ENCODE data around the gene MBP. TPM values are rescaled to one million over a fixed set of nuclear protein-coding genes. Genes with fewer than 3 reads are reported as not detected.

The MBP gene
- total and polyA plus RNA-seq, 2 donors (not counting 1 experiment from before 2014, with no cell fraction given), result 2.3 to 3.6 TPM

- H3K36me3 ChIP-seq (ENCODE audit: control insufficient read depth, insufficient read depth, low read length), result peaks cover 3% of the 10 kb centered on the region
- TF ChIP-seq EZH2 (IDR thresholded peaks at IDR 0.05; ENCODE audit: low read length, missing control alignments) (no peak), CTCF (conservative IDR thresholded peaks at IDR 0.05 in 1 of 2, IDR thresholded peaks at IDR 0.05 in 1 of 2; ENCODE audit: low read depth in 1 of 2, low read length in 2 of 2) (no peak)
- H3K4me2 ChIP-seq (ENCODE audit: extremely low read depth, insufficient read depth, low read length), result no peak overlapping the region
- no peaks in the 10 kb centered on the region for H3K9me3 ChIP-seq (ENCODE audit: control insufficient read depth, insufficient read depth, low read depth, low read length)
- no peaks in the 10 kb centered on the region for H4K20me1 ChIP-seq (ENCODE audit: control insufficient read depth, extremely low read depth, insufficient read depth, low read length)
- no peaks in the 10 kb centered on the region for H3K4me1 ChIP-seq (ENCODE audit: control insufficient read depth, extremely low read depth, insufficient read depth, low read length)
- H3K27me3 ChIP-seq (ENCODE audit: control insufficient read depth, insufficient read depth, low read length), result no peaks in the 10 kb centered on the region
- H3K79me2 ChIP-seq (ENCODE audit: control insufficient read depth, insufficient read depth, low read length), result no peaks in the 10 kb centered on the region
- peak; percentile 36 to 48 for DNase-seq (ENCODE audit: low read depth in 2 of 2)
- H3K4me3 ChIP-seq (replicated peaks in 1 of 4; ENCODE audit: control extremely low read depth in 1 of 4, insufficient read depth in 1 of 4, low read depth in 3 of 4, low read length in 4 of 4), result no peak overlapping the region
- H2AFZ ChIP-seq (ENCODE audit: low read length), result no peak overlapping the region
- H3K27ac ChIP-seq (ENCODE audit: insufficient read depth, low read length), result no peak overlapping the region
- H3K9ac ChIP-seq (ENCODE audit: insufficient read depth, low read length), result no peak overlapping the region
Measured at GRCh38 chr18:76953583-76954233, 178.9 kb downstream of the MBP start.

- H3K27ac ChIP-seq (ENCODE audit: insufficient read depth, low read length), result no peak overlapping the region
- H3K4me1 ChIP-seq (ENCODE audit: control insufficient read depth, extremely low read depth, insufficient read depth, low read length), result no peaks in the 10 kb centered on the region
- no peaks in the 10 kb centered on the region for H3K79me2 ChIP-seq (ENCODE audit: control insufficient read depth, insufficient read depth, low read length)
- H3K9ac ChIP-seq (ENCODE audit: insufficient read depth, low read length), result no peak overlapping the region
- no peak overlapping the region for H3K4me3 ChIP-seq (replicated peaks in 1 of 4; ENCODE audit: control extremely low read depth in 1 of 4, insufficient read depth in 1 of 4, low read depth in 3 of 4, low read length in 4 of 4)
- no peaks in the 10 kb centered on the region for H4K20me1 ChIP-seq (ENCODE audit: control insufficient read depth, extremely low read depth, insufficient read depth, low read length)
- no peak overlapping the region for H3K4me2 ChIP-seq (ENCODE audit: extremely low read depth, insufficient read depth, low read length)
- H3K9me3 ChIP-seq (ENCODE audit: control insufficient read depth, insufficient read depth, low read depth, low read length), result no peaks in the 10 kb centered on the region
- DNase-seq (ENCODE audit: low read depth in 2 of 2), result no peak
- no peaks in the 10 kb centered on the region for H3K27me3 ChIP-seq (ENCODE audit: control insufficient read depth, insufficient read depth, low read length)
- TF ChIP-seq EZH2 (IDR thresholded peaks at IDR 0.05; ENCODE audit: low read length, missing control alignments) (no peak), CTCF (conservative IDR thresholded peaks at IDR 0.05 in 1 of 2, IDR thresholded peaks at IDR 0.05 in 1 of 2; ENCODE audit: low read depth in 1 of 2, low read length in 2 of 2) (no peak)
- no peak overlapping the region for H2AFZ ChIP-seq (ENCODE audit: low read length)
- H3K36me3 ChIP-seq (ENCODE audit: control insufficient read depth, insufficient read depth, low read length), result peaks cover 3% of the 10 kb centered on the region
Measured at GRCh38 chr18:76953156-76953555, 179.4 kb downstream of the MBP start.

- H3K79me2 ChIP-seq (ENCODE audit: control insufficient read depth, insufficient read depth, low read length), result no peaks in the 10 kb centered on the region
- H4K20me1 ChIP-seq (ENCODE audit: control insufficient read depth, extremely low read depth, insufficient read depth, low read length), result no peaks in the 10 kb centered on the region
- no peaks in the 10 kb centered on the region for H3K4me1 ChIP-seq (ENCODE audit: control insufficient read depth, extremely low read depth, insufficient read depth, low read length)
- H3K9me3 ChIP-seq (ENCODE audit: control insufficient read depth, insufficient read depth, low read depth, low read length), result no peaks in the 10 kb centered on the region
- H3K9ac ChIP-seq (ENCODE audit: insufficient read depth, low read length), result no peak overlapping the region
- H3K4me2 ChIP-seq (ENCODE audit: extremely low read depth, insufficient read depth, low read length), result no peak overlapping the region
- no peak overlapping the region for H3K4me3 ChIP-seq (replicated peaks in 1 of 4; ENCODE audit: control extremely low read depth in 1 of 4, insufficient read depth in 1 of 4, low read depth in 3 of 4, low read length in 4 of 4)
- no peak for DNase-seq (ENCODE audit: low read depth in 2 of 2)
- no peaks in the 10 kb centered on the region for H3K27me3 ChIP-seq (ENCODE audit: control insufficient read depth, insufficient read depth, low read length)
- H3K36me3 ChIP-seq (ENCODE audit: control insufficient read depth, insufficient read depth, low read length), result peaks cover 3% of the 10 kb centered on the region
- TF ChIP-seq CTCF (conservative IDR thresholded peaks at IDR 0.05 in 1 of 2, IDR thresholded peaks at IDR 0.05 in 1 of 2; ENCODE audit: low read depth in 1 of 2, low read length in 2 of 2), result no peak
- TF ChIP-seq EZH2 (IDR thresholded peaks at IDR 0.05; ENCODE audit: low read length, missing control alignments), result no peak
- no peak overlapping the region for H3K27ac ChIP-seq (ENCODE audit: insufficient read depth, low read length)
- H2AFZ ChIP-seq (ENCODE audit: low read length), result no peak overlapping the region
Measured at GRCh38 chr18:76952747-76953146, 179.8 kb downstream of the MBP start.
